ENCODE results near the gene BRINP3.

DNA sequence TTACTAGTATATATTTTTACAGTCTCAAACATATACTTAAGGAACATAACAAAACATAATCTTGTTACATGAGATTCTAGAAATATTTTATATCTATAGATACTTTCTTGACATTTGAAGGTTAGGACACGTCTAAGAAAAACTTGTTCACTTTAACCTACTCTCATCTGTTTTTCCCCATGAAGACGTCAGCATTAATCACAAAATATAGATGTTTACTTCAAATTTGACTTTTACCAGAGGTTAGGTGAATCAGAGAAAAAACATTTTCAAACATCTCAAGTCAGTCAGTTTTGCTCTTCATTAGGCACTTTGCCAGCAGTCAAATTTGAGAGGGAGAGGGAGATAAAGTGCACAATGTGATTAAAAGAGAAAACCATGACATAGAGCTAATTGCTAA lies 47.7 kb downstream of the BRINP3 start:
- TF ChIP-seq, protein P1, sequence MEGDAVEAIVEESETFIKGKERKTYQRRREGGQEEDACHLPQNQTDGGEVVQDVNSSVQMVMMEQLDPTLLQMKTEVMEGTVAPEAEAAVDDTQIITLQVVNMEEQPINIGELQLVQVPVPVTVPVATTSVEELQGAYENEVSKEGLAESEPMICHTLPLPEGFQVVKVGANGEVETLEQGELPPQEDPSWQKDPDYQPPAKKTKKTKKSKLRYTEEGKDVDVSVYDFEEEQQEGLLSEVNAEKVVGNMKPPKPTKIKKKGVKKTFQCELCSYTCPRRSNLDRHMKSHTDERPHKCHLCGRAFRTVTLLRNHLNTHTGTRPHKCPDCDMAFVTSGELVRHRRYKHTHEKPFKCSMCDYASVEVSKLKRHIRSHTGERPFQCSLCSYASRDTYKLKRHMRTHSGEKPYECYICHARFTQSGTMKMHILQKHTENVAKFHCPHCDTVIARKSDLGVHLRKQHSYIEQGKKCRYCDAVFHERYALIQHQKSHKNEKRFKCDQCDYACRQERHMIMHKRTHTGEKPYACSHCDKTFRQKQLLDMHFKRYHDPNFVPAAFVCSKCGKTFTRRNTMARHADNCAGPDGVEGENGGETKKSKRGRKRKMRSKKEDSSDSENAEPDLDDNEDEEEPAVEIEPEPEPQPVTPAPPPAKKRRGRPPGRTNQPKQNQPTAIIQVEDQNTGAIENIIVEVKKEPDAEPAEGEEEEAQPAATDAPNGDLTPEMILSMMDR (IDR thresholded peaks at IDR 0.05) = no peak
- no peak for TF ChIP-seq POLR2A (IDR thresholded peaks at IDR 0.05)
